Progenitor cell of endocrine pancreas (in vitro differentiated cells): ENCODE results near the gene ZNF860. TPM values are rescaled to one million over a fixed set of nuclear protein-coding genes. Genes with fewer than 3 reads are reported as not detected.
"Not testable (repeated sequence)": the region's sequence is repeated elsewhere in the genome, so short reads cannot be mapped to it uniquely, and the experiment has no call there.

ENCODE experiments used
- DNase-seq: peaks from one replicate; pipeline ENCODE4 v3.0.0; 2021; ENCODE audit warnings: low spot score; ENCODE audit not compliant: unreplicated experiment
- H3K27ac Mint-ChIP-seq: 2 replicates; pipeline ENCODE4 v1.8.0; 2021; ENCODE audit warnings: mild to moderate bottlenecking, moderate library complexity, mixed read lengths
- H3K27me3 Mint-ChIP-seq: 2 replicates; pipeline ENCODE4 v1.8.0; 2021; ENCODE audit warnings: mixed read lengths
- H3K36me3 Mint-ChIP-seq: 2 replicates; pipeline ENCODE4 v1.8.0; 2022; ENCODE audit warnings: mixed read lengths; ENCODE audit not compliant: insufficient read depth
- H3K4me1 Mint-ChIP-seq: 2 replicates; pipeline ENCODE4 v1.8.0; 2021; ENCODE audit warnings: low read depth, mixed read lengths
- H3K4me3 Mint-ChIP-seq: 2 replicates; pipeline ENCODE4 v1.8.0; 2021; ENCODE audit warnings: low read depth, mild to moderate bottlenecking, moderate library complexity, mixed read lengths
- H3K9me3 Mint-ChIP-seq: 2 replicates; pipeline ENCODE4 v1.8.0; 2021; ENCODE audit warnings: low read depth, mixed read lengths
- CTCF ChIP-seq: fragments of 200-600 bp; sonication (generic); IDR thresholded peaks from one replicate; pipeline ENCODE4 v1.5.0; 2021; ENCODE audit warnings: antibody characterized with exemption, mild to moderate bottlenecking; ENCODE audit not compliant: unreplicated experiment
- total RNA-seq: library from RNA; stranded (reverse); gene quantifications from 2 replicates; pipeline ENCODE4 v1.2.1, GENCODE V29; 2021

The ZNF860 gene
- total RNA-seq, 1 donor from 2014 or later: 2.1 TPM

GRCh38 chr3:32002561-32003368 lies 21.2 kb downstream of the ZNF860 start:
- Mint-ChIP-seq H3K36me3 (no peaks in the 10 kb centered on the region), H3K4me3 (no peak overlapping the region), H3K4me1 (peaks cover 6% of the 10 kb centered on the region), H3K9me3 (no peaks in the 10 kb centered on the region), H3K27ac (no peak overlapping the region), H3K27me3 (peaks cover 7% of the 10 kb centered on the region)
- TF ChIP-seq CTCF: no peak
- no peak for DNase-seq

GRCh38 chr3:32003380-32003779 lies 21.8 kb downstream of the ZNF860 start:
- no peak for TF ChIP-seq CTCF
- DNase-seq: no peak
- no peaks in the 10 kb centered on the region for H3K9me3 Mint-ChIP-seq
- peaks cover 7% of the 10 kb centered on the region for H3K27me3 Mint-ChIP-seq
- H3K4me1 Mint-ChIP-seq: peaks cover 6% of the 10 kb centered on the region
- H3K27ac Mint-ChIP-seq: no peak overlapping the region
- no peaks in the 10 kb centered on the region for H3K36me3 Mint-ChIP-seq
- no peak overlapping the region for H3K4me3 Mint-ChIP-seq

GRCh38 chr3:32004113-32004765 lies 22.7 kb downstream of the ZNF860 start:
- H3K27me3 Mint-ChIP-seq: peaks cover 7% of the 10 kb centered on the region
- no peaks in the 10 kb centered on the region for H3K36me3 Mint-ChIP-seq
- H3K4me3 Mint-ChIP-seq: no peak overlapping the region
- H3K27ac Mint-ChIP-seq: no peak overlapping the region
- no peaks in the 10 kb centered on the region for H3K9me3 Mint-ChIP-seq
- peak; percentile 29 for TF ChIP-seq CTCF
- DNase-seq: no peak
- H3K4me1 Mint-ChIP-seq: peaks cover 9% of the 10 kb centered on the region

- peaks cover 3% of the 10 kb centered on the region for H3K27me3 Mint-ChIP-seq
- H3K27ac Mint-ChIP-seq: no peak overlapping the region
- TF ChIP-seq CTCF: no peak
- H3K4me3 Mint-ChIP-seq: no peak overlapping the region
- H3K9me3 Mint-ChIP-seq: peaks cover 6% of the 10 kb centered on the region
- H3K36me3 Mint-ChIP-seq: no peaks in the 10 kb centered on the region
- no peak for DNase-seq
- peaks cover 10% of the 10 kb centered on the region for H3K4me1 Mint-ChIP-seq
Observed at GRCh38 chr3:32009101-32009500, 27.6 kb downstream of the ZNF860 start.

- Mint-ChIP-seq H3K36me3 (no peaks in the 10 kb centered on the region), H3K4me1 (peaks cover 5% of the 10 kb centered on the region), H3K27ac (no peak overlapping the region), H3K27me3 (peaks cover 3% of the 10 kb centered on the region), H3K4me3 (no peak overlapping the region), H3K9me3 (peaks cover 6% of the 10 kb centered on the region)
- TF ChIP-seq CTCF: no peak
- no peak for DNase-seq
Observed at GRCh38 chr3:32009957-32010356, 28.4 kb downstream of the ZNF860 start.

GRCh38 chr3:32010699-32011098 lies 29.1 kb downstream of the ZNF860 start:
- H3K27me3 Mint-ChIP-seq, DNase-seq, H3K27ac Mint-ChIP-seq, H3K4me1 Mint-ChIP-seq, H3K36me3 Mint-ChIP-seq, H3K9me3 Mint-ChIP-seq, H3K4me3 Mint-ChIP-seq: not testable (repeated sequence)

- DNase-seq, H3K36me3 Mint-ChIP-seq, H3K27me3 Mint-ChIP-seq, H3K27ac Mint-ChIP-seq, H3K9me3 Mint-ChIP-seq, H3K4me3 Mint-ChIP-seq: not testable (repeated sequence)
- H3K4me1 Mint-ChIP-seq: peaks cover 11% of the 10 kb centered on the region
Observed at GRCh38 chr3:32015638-32016037, 34.1 kb downstream of the ZNF860 start.
